SK-N-SH treated with all-trans-retinoic acid at 6 μM for 48 hours (cell line): ENCODE data around the gene DNAH11.

Experiments used
- ATAC-seq: fragments of 200-7000 bp; cut with Tn5 transposase; 3 replicates; pipeline ENCODE4 v1.9.1; 2020; ENCODE audit warnings: mild to moderate bottlenecking, moderate library complexity
- ARNTL ChIP-seq: fragments of 450-650 bp; formaldehyde crosslinking; IDR thresholded peaks from 2 replicates; pipeline ENCODE4 v1.5.0; 2020; ENCODE audit warnings: low read depth, mild to moderate bottlenecking, moderate library complexity, borderline replicate concordance
- CSDC2 ChIP-seq: fragments of 250-450 bp; sonication (Bioruptor Pico); IDR thresholded peaks from 2 replicates; pipeline ENCODE4 v1.5.0; 2020; ENCODE audit warnings: mild to moderate bottlenecking, moderate library complexity
- CSRNP3 ChIP-seq: fragments of 250-450 bp; sonication (Bioruptor Pico); IDR thresholded peaks from 2 replicates; pipeline ENCODE4 v1.5.1; 2021; ENCODE audit warnings: mild to moderate bottlenecking, moderate library complexity
- ESRRG ChIP-seq: fragments of 250-450 bp; sonication (Bioruptor Pico); IDR thresholded peaks from 2 replicates; pipeline ENCODE4 v1.6.1; 2021; ENCODE audit warnings: mild to moderate bottlenecking
- GLIS3 ChIP-seq: fragments of 250-450 bp; sonication (Bioruptor Pico); IDR thresholded peaks from 2 replicates; pipeline ENCODE4 v1.5.0; 2020; ENCODE audit warnings: mild to moderate bottlenecking, moderate library complexity
- RARB ChIP-seq: fragments of 250-450 bp; sonication (Bioruptor Pico); IDR thresholded peaks from 2 replicates; pipeline ENCODE4 v1.8.0; 2021; ENCODE audit warnings: mild to moderate bottlenecking, moderate library complexity
- SNAI2 ChIP-seq: fragments of 250-450 bp; sonication (Bioruptor Pico); IDR thresholded peaks from 2 replicates; pipeline ENCODE4 v1.5.0; 2020; ENCODE audit warnings: mild to moderate bottlenecking, moderate library complexity
- TCF4 ChIP-seq: fragments of 250-450 bp; sonication (Bioruptor Pico); IDR thresholded peaks from 2 replicates; pipeline ENCODE4 v1.8.0; 2021; ENCODE audit warnings: mild to moderate bottlenecking, moderate library complexity, borderline replicate concordance
- TOX ChIP-seq: fragments of 250-450 bp; sonication (Bioruptor Pico); IDR thresholded peaks from 2 replicates; pipeline ENCODE4 v1.8.0; 2021; ENCODE audit warnings: mild to moderate bottlenecking, moderate library complexity, borderline replicate concordance
- ZFP30 ChIP-seq: fragments of 450-650 bp; formaldehyde crosslinking; IDR thresholded peaks from 2 replicates; pipeline ENCODE4 v1.5.0; 2022; ENCODE audit warnings: mild to moderate bottlenecking, moderate library complexity
- ZNF565 ChIP-seq: fragments of 450-650 bp; formaldehyde crosslinking; conservative IDR thresholded peaks from 2 replicates; pipeline ENCODE4 v1.5.0; 2020; ENCODE audit warnings: low read depth, mild to moderate bottlenecking, moderate library complexity
- ZNF8 ChIP-seq: fragments of 450-650 bp; formaldehyde crosslinking; IDR thresholded peaks from 2 replicates; pipeline ENCODE4 v1.5.0; 2020; ENCODE audit warnings: mild to moderate bottlenecking, moderate library complexity
- TF ChIP-seq, protein P1 (sequence below): fragments of 250-450 bp; sonication (Bioruptor Pico); IDR thresholded peaks from 2 replicates; pipeline ENCODE4 v1.5.0; 2020; ENCODE audit warnings: mild to moderate bottlenecking, moderate library complexity
- TF ChIP-seq, protein P2 (sequence below): fragments of 250-450 bp; sonication (Bioruptor Pico); IDR thresholded peaks from 2 replicates; pipeline ENCODE4 v1.8.0; 2021; ENCODE audit warnings: low read depth, mild to moderate bottlenecking, moderate library complexity, borderline replicate concordance
- TF ChIP-seq, protein P3 (sequence below): fragments of 250-450 bp; sonication (Bioruptor Pico); IDR thresholded peaks from 2 replicates; pipeline ENCODE4 v1.8.0; 2020; ENCODE audit warnings: mild to moderate bottlenecking, moderate library complexity, borderline replicate concordance

DNAH11 gene

DNA sequence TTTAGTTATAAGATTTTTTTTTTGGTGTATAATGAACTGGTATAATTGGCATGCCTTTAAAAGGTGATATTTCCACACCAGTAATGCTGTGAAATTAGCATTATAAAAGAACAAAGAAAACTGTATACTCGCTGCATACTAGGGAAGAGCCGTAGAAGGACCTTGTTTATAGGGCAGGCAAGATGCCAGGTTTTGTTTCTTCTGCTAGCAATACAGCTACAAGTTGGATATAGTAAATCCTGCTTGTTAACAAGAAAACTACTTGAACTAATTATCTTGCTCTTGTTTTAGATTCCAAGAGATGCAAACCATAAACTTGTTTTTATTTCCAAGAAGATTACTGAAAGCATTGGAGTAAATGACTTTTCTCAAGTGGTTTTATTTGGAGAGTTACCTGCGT, 1.9 kb downstream of the DNAH11 start:
- no peak for ATAC-seq
- TF ChIP-seq TOX (CRISPR knock-in tag) (no peak), SNAI2 (CRISPR knock-in tag) (no peak)
- TF ChIP-seq, all 23 proteins: peak for 0

GRCh38 chr7:21547501-21547900, 4.7 kb downstream of the DNAH11 start:
- TF ChIP-seq ESRRG (CRISPR knock-in tag) (no peak), ZNF8 (no peak)
- TF ChIP-seq, protein P1, sequence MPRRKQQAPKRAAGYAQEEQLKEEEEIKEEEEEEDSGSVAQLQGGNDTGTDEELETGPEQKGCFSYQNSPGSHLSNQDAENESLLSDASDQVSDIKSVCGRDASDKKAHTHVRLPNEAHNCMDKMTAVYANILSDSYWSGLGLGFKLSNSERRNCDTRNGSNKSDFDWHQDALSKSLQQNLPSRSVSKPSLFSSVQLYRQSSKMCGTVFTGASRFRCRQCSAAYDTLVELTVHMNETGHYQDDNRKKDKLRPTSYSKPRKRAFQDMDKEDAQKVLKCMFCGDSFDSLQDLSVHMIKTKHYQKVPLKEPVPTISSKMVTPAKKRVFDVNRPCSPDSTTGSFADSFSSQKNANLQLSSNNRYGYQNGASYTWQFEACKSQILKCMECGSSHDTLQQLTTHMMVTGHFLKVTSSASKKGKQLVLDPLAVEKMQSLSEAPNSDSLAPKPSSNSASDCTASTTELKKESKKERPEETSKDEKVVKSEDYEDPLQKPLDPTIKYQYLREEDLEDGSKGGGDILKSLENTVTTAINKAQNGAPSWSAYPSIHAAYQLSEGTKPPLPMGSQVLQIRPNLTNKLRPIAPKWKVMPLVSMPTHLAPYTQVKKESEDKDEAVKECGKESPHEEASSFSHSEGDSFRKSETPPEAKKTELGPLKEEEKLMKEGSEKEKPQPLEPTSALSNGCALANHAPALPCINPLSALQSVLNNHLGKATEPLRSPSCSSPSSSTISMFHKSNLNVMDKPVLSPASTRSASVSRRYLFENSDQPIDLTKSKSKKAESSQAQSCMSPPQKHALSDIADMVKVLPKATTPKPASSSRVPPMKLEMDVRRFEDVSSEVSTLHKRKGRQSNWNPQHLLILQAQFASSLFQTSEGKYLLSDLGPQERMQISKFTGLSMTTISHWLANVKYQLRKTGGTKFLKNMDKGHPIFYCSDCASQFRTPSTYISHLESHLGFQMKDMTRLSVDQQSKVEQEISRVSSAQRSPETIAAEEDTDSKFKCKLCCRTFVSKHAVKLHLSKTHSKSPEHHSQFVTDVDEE: no peak
- ATAC-seq: no peak

GRCh38 chr7:21548491-21548890, 5.7 kb downstream of the DNAH11 start:
- TF ChIP-seq ZNF8 (no peak), GLIS3 (no peak), CSRNP3 (CRISPR knock-in tag) (no peak), ZFP30 (no peak)
- TF ChIP-seq, protein P2, sequence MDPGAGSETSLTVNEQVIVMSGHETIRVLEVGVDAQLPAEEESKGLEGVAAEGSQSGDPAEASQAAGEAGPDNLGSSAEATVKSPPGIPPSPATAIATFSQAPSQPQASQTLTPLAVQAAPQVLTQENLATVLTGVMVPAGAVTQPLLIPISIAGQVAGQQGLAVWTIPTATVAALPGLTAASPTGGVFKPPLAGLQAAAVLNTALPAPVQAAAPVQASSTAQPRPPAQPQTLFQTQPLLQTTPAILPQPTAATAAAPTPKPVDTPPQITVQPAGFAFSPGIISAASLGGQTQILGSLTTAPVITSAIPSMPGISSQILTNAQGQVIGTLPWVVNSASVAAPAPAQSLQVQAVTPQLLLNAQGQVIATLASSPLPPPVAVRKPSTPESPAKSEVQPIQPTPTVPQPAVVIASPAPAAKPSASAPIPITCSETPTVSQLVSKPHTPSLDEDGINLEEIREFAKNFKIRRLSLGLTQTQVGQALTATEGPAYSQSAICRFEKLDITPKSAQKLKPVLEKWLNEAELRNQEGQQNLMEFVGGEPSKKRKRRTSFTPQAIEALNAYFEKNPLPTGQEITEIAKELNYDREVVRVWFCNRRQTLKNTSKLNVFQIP (CRISPR knock-in tag): no peak
- TF ChIP-seq, all 23 proteins: peak for 0
- ATAC-seq: no peak

DNA sequence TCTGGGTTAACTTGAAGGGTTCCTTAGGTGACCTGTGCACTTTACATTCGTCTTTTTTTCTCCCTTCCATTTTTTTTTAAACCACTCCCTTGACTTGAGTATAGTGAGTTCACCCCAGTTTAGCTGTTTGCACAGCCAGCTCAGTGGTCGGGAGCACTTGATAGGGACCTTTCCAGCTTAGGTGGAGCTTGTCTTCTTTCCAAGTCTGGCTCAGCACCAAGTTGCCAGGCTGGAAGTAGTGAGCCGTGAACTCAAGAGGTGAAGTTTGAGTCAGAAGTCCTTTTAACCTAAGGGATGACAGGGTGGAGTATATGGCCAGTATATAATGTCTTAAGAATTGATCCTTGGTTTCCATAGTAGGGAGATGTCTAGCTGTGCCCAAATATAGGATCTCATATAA, 7.2 kb downstream of the DNAH11 start:
- TF ChIP-seq ESRRG (CRISPR knock-in tag) (no peak), ZNF8 (no peak), ZFP30 (no peak), CSRNP3 (CRISPR knock-in tag) (no peak)
- TF ChIP-seq, protein P1: no peak
- TF ChIP-seq, protein P3, sequence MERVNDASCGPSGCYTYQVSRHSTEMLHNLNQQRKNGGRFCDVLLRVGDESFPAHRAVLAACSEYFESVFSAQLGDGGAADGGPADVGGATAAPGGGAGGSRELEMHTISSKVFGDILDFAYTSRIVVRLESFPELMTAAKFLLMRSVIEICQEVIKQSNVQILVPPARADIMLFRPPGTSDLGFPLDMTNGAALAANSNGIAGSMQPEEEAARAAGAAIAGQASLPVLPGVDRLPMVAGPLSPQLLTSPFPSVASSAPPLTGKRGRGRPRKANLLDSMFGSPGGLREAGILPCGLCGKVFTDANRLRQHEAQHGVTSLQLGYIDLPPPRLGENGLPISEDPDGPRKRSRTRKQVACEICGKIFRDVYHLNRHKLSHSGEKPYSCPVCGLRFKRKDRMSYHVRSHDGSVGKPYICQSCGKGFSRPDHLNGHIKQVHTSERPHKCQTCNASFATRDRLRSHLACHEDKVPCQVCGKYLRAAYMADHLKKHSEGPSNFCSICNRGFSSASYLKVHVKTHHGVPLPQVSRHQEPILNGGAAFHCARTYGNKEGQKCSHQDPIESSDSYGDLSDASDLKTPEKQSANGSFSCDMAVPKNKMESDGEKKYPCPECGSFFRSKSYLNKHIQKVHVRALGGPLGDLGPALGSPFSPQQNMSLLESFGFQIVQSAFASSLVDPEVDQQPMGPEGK (CRISPR knock-in tag): no peak
- ATAC-seq: no peak

GRCh38 chr7:21550821-21551531, 8.1 kb downstream of the DNAH11 start:
- no peak for ATAC-seq
- TF ChIP-seq CSDC2 (CRISPR knock-in tag) (no peak), TCF4 (no peak), ESRRG (CRISPR knock-in tag) (no peak), RARB (CRISPR knock-in tag) (no peak), ARNTL (CRISPR knock-in tag) (no peak), GLIS3 (no peak), ZNF565 (CRISPR knock-in tag) (no peak)
- TF ChIP-seq, protein P1: no peak
